Choroid plexus epithelial cell (primary cell): Measurements from ENCODE around the gene EPB41L2.

Experiments
- DNase-seq: peaks from one replicate; pipeline ENCODE4 v3.0.0-alpha.2; 2010; ENCODE audit warnings: low read depth
- H3K4me3 ChIP-seq: 2 replicates; pipeline ENCODE4 v1.5.1; 2011; ENCODE audit warnings: low read depth, mild to moderate bottlenecking, control low read depth, low read length, moderate library complexity
- TF ChIP-seq, protein P1 (sequence below): conservative IDR thresholded peaks from 2 replicates; pipeline ENCODE4 v1.5.1; 2011; ENCODE audit warnings: low read depth, mild to moderate bottlenecking, control low read depth, inconsistent platforms, low read length, moderate library complexity

Gene EPB41L2

GRCh38 chr6:130827247-130828149 lies 235.5 kb downstream of the EPB41L2 start, which contains the start of gene SMLR1:
TSS of gene SMLR1 (plus strand) at chr6:130827406. CDS start at chr6:130827414, 8 bp downstream.
- no peak for DNase-seq
- TF ChIP-seq, protein P1, sequence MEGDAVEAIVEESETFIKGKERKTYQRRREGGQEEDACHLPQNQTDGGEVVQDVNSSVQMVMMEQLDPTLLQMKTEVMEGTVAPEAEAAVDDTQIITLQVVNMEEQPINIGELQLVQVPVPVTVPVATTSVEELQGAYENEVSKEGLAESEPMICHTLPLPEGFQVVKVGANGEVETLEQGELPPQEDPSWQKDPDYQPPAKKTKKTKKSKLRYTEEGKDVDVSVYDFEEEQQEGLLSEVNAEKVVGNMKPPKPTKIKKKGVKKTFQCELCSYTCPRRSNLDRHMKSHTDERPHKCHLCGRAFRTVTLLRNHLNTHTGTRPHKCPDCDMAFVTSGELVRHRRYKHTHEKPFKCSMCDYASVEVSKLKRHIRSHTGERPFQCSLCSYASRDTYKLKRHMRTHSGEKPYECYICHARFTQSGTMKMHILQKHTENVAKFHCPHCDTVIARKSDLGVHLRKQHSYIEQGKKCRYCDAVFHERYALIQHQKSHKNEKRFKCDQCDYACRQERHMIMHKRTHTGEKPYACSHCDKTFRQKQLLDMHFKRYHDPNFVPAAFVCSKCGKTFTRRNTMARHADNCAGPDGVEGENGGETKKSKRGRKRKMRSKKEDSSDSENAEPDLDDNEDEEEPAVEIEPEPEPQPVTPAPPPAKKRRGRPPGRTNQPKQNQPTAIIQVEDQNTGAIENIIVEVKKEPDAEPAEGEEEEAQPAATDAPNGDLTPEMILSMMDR, result no peak

GRCh38 chr6:130826442-130827246 lies 236.4 kb downstream of the EPB41L2 start:
- H3K4me3 ChIP-seq, result no peak overlapping the region
- DNase-seq, result no peak
- TF ChIP-seq, protein P1, result no peak

More at GRCh38 chr6:130827247-130828149, 235.5 kb downstream of the EPB41L2 start, which contains the start of gene SMLR1:
- H3K4me3 ChIP-seq, result no peak within 1 kb of the TSS

- DNase-seq, result no peak
- no peak overlapping the region for H3K4me3 ChIP-seq
- TF ChIP-seq, protein P1, result no peak
Measured at GRCh38 chr6:130825772-130826441, 237.1 kb downstream of the EPB41L2 start.

DNA sequence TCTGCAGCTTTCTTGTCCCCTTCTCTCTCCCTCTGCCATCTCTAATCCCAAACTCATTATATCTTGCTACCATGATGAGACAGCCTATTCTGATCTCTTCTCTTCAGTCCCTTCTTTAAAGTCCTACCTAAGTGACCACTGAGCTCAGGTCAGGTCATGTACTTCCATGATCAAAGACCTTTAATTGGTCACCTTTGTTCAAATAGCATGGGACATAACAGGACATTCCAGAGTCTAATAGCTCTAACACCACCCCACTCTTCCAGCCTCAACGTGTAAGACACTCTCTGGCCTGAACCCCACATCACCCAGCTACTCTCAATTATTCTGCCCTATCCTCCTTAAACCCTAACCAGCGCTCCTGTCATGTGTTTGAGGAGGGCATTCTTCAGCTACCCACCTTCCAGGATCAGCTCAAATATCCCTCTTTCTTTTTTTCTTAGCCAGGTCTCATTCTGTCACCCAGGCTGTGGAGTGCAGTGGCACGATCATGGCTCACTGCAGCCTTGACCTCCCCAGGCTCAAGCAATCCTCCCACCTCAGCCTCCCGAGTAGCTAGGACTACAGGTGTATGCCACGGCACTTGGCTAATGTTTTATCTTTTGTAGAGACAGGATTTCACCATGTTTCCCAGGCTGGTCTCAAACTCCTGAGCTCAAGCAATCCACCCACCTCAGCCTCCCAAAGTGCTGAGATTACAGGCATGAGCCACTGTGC lies 237.9 kb downstream of the EPB41L2 start:
- TF ChIP-seq, protein P1, result no peak
- H3K4me3 ChIP-seq, result no peak overlapping the region
- DNase-seq, result no peak

DNA sequence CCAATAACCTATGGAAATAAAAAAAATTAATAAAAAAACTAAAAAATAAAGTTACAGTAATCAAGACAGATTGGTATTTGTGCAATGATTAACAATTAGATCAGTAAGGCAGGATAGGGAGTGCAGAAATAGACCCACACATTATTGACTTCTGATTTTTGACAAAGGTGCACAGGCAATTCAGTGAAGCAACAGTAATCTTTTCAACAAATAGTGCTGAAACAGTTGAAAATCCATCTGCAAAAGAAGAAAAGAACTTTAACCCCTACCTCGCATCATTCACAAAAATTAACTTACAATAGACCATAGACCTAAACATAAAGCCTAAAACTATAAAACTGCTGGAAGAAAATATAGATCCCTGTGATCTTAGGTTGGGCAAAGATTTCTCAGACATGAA lies 240.3 kb downstream of the EPB41L2 start:
- no peak overlapping the region for H3K4me3 ChIP-seq
- TF ChIP-seq, protein P1, result no peak
- DNase-seq, result no peak
